NCI-H524 treated with DMSO at 0.1 percent for 48 hours (cell line): ENCODE measurements around the gene IL4I1.

ENCODE experiments used
- DNase-seq: peaks from one replicate; lab custom pipeline; 2025; lab: John Stamatoyannopoulos, UW

Gene IL4I1

GRCh38 chr19:49894879-49895565 lies 1.7 kb downstream of the IL4I1 start:
- DNase-seq, result no peak

- DNase-seq, result no peak
These were observed 2.5 kb downstream of the IL4I1 start for GRCh38 chr19:49894011-49894664.

DNA sequence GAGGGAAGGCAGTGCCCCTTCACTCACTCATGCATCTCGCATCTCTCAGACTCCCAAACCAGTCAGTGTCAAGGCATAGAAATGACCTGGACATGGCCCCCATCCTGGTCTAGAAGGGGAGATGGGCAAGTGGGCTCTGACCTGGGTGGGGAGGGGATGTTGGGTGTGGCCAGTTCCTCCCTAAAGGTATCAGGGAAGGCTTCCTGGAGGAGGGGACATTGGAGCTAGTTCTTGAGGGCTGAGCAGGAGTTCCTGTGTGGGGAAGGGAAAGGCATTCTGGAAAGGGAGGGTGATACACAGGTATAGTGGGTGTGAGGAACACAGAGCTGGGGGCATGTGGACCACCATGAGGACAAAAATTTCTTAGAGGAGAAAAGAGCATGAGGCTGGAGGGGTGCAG lies 4.0 kb downstream of the IL4I1 start:
- DNase-seq, result no peak

DNA sequence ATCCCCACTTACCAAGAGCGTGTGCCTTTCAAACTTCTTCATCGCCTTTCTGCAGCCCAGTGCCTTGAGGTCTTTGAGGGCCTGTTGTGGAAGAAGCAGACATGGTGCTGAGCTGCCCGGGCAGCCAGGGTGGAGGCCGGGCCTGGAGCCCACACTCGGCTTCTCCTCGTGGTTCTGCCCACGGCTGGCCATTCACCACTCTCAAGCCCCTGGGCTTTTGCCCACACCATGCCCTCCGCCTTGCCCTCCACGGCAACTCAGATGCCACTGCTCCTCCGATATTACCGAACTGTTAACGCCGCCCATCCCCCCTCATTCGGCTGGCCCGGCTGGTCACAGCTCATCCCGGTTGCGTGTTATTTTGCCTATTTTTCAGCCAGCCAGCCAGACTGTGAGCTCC lies 5.3 kb downstream of the IL4I1 start:
- DNase-seq, result no peak

- DNase-seq, result no peak
These were observed 6.1 kb downstream of the IL4I1 start for GRCh38 chr19:49890349-49891311.

DNA sequence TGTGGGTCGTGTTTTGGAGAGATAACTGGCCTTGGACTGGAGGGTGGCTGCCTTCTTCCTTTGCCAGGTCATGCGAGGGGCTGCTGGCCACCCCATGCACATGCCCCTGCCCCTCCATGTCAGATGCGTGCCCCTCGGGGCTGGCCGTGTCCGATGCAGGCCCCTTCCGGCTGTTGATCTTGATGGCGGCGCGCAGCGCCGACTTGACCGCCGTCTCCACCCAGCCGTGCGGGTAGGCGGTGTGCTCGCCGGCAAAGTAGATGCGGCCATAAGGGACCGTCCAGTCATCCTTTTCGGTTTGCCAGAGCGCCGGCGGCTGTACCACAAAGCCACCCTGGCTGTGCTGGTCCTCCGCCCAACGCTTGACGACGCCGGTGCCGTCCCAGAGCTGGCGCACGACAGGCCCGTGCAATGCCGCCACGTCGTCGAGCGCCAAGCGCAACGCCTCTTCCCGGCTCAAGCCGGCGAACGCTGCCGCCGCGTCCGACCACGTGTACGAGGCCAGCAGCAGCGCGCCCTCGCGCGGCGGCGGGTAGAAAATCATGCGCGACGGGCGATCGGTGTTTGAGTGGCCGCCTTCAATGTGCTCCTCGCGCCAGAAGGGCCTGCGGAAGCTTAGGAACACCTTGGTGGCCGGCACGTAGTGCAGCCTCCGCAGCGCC lies 6.9 kb downstream of the IL4I1 start:
- DNase-seq, result no peak

- no peak for DNase-seq
These were observed 7.5 kb downstream of the IL4I1 start for GRCh38 chr19:49889038-49889686.

DNA sequence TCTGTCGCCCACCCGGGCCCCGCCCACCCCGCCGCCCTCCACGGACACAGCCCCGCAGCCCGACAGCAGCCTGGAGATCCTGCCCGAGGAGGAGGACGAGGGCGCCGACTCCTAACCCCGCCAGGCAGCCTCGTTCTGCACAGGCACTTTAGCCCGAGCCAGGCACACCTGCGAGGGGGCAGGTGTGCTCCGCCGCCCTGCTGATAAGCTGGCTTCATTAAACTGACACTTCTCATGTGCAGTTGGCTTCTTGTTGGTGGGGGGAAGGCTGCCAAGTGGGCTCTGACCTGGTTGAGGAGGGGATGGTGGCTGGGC lies 8.2 kb downstream of the IL4I1 start:
- no peak for DNase-seq

- DNase-seq, result no peak
These were observed 8.8 kb downstream of the IL4I1 start for GRCh38 chr19:49887665-49888509.

DNA sequence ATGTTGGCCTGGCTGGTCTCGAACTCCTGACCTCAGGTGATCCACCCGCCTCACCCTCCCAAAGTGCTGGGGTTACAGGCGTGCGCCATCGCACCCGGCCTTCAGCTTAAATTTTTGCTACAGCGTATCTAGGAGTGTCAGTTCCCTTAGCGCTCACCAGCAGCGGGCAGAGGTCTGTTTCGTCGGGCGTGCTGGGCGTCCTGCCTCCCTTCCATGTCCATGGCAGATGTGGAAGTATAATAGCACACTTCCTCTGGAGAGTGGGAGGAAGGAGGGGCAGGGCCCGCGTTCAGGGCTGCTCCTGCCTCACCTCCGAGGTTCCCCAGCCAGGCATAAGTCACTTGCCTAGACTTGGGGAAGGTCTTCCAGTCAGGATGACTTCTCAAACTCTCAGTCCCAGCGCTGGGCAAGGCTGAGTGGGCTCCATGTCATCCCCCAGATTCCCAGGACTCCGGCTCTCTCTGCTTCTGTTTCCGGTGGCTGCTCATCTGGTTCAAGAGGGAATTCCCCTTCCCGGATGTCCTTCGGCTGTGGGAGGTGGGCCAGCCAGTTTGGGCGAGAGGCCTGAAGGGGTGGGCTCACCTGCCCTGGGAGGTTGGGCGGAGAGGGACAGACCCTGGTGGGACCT lies 9.5 kb downstream of the IL4I1 start:
- DNase-seq, result no peak

DNA sequence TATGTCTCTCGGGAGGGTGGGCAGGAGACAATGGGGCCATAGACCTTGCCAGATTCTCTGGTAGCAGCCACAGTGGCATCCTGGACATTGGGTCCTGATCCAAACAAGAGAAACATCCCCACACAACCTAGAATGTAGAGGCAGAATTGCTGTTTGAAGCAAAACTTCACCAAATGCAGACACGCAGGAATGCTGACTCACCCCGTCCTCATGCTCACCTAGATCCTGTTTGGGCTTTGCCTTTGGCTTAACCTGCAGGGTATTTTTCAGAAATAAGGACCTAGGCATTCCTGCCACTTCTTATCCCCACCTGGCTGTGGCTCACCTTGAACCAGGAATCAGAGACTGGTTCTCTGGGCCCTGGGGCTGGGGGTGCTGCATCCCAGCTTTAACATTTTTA lies 11.9 kb downstream of the IL4I1 start:
- DNase-seq, result no peak

- no peak for DNase-seq
These were observed 12.6 kb downstream of the IL4I1 start for GRCh38 chr19:49884109-49884508.

DNA sequence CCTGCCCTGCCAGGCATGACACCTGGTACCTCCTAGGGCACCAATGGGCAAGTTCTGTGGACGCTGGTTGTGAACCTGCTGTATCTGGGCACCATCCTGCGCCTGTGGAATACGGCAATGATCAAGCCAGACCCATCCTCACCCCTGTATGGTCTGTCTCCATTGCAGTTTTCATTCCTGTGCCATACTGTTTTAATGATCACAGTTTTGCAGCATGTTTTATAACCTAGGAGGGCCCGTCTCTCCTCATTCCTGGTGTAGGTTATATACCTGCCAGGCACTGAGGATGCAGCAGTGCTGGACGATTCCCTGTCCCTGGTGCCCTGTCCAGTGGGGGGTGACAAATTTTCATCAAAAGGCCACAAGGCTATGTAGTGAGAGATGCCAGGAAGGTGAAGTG lies 13.6 kb downstream of the IL4I1 start:
- no peak for DNase-seq

- DNase-seq, result no peak
These were observed 14.0 kb downstream of the IL4I1 start for GRCh38 chr19:49882643-49883042.

GRCh38 chr19:49881672-49882394 lies 14.9 kb downstream of the IL4I1 start:
- DNase-seq, result no peak

DNA sequence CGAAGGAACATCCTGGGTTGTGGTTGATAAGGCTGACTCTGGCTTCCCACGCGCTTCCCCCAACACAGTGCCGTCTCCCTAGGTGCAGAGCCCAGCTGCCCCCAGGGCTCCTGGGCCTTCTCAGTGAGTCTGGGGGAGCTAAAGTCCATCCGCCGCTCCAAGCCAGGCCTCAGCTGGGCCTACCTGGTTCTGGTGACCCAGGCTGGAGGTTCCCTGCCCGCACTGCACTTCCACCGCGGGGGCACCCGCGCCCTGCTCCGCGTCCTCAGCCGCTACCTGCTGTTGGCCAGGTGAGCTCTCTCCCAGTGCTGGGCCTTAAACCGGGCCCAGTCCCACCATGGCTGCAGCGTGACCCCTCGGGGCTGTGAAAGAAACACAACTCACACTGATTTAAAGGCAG lies 15.5 kb downstream of the IL4I1 start:
- no peak for DNase-seq

DNA sequence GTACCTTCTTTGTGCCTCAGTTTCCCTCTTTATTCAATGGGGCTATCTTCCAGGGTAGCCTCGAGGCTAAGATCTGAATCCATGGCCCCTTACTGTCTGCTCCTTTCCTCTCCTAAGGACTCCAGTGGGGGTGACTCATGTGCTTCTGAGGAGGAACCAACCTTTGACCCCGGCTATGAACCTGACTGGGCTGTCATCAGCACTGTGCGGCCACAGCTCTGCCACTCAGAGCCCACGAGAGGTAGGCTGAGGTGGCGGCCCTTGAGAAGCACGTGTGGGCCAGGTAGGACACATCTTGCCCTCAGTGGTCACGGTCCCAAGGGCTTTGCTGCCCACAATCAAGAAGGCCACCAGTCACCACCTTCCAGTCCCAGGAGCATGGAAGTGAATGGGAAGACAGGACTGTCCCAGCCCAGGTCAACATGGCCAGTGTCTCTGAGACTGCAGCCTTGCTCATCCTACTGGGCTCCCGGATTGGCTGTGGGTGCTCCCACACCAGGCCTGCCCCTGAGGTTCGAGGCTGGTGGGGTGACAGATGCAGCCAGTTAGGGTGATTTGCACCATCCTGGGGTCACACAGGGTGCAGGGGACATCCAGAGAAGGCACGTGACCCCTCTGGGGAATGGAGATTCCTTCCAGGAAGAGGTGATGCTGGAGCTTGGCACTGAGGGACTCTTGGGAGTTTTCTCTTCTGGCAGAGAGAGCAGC lies 16.4 kb downstream of the IL4I1 start:
- DNase-seq, result no peak

DNA sequence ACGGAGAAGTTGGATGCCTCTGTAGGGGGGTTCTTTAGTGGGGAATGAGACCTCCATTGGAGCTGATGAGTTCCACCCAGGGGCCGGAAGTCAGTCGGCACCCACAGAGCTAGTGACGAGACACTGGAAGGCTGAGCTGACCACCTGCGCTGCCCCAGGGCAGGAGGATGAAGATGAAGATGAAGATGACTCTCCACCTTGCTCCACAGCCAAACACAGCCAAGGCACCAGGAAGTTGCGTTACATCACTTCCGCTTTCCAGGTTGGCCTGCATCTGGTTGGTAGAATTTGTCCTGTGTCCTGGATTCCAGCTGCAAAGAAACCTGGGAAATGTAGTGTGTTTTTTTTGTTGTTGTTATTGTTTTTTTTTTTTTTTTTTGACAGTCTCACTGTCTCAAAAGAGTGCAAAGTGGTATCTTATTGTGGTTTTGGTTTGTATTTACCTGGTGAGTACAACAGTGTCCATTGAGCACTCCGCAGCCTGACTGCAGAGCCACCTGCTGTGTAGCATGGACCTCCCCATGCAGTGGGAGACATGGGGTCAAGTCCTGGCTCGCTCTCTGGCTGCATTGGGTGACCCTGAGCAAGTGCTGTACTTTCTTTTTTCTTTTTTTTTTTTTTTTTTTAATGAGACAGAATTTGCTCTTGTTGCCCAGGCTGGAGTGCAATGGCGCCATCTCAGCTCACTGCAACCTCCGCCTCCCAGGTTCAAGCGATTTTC lies 17.3 kb downstream of the IL4I1 start:
- no peak for DNase-seq

DNA sequence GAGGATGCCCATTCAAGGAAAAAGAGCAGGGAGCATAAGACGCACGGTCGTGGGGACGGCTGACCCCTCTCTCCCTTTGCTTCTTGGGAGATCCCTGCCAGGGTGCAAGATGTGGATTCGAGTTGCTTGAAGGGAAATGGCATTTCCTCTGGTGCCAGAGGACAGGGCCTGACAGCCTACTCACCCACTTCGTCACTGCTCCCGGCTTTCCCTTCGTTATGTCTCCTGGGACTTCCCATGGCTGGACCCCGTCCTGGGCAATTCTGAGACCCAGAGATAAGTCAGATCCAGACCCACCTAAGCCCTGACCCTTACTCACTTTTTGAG lies 18.0 kb downstream of the IL4I1 start:
- DNase-seq, result no peak
